HG02798 (cell line): ENCODE data around the gene ALDH3A1.
A peak's percentile ranks its signal among the peaks of the same experiment; 100 is the strongest.
"Not testable (repeated sequence)": the region's sequence is repeated elsewhere in the genome, so short reads cannot be mapped to it uniquely, and the experiment has no call there.

ENCODE experiments used
- ATAC-seq: cut with Tn5 transposase; IDR thresholded peaks from one replicate; pipeline ENCODE4 v1.9.1; 2021; ENCODE audit warnings: mild to moderate bottlenecking; ENCODE audit not compliant: unreplicated experiment, poor library complexity

The ALDH3A1 gene

GRCh38 chr17:19747829-19748806 lies at the start of gene ALDH3A1:
TSS of gene ALDH3A1 (minus strand) at chr17:19748298. CDS start at chr17:19745129, 3,169 bp downstream.
- no peak for ATAC-seq

GRCh38 chr17:19796457-19796856 lies 48.4 kb upstream of the ALDH3A1 start:
- ATAC-seq: no peak

- ATAC-seq: no peak
These were observed 43.9 kb upstream of the ALDH3A1 start for GRCh38 chr17:19791918-19792550.

- ATAC-seq: no peak
These were observed 39.7 kb upstream of the ALDH3A1 start for GRCh38 chr17:19787733-19788357.

GRCh38 chr17:19785854-19786253 lies 37.8 kb upstream of the ALDH3A1 start:
- ATAC-seq: no peak

- ATAC-seq: no peak
These were observed 33.7 kb upstream of the ALDH3A1 start for GRCh38 chr17:19781488-19782458.

- no peak for ATAC-seq
These were observed 32.7 kb upstream of the ALDH3A1 start for GRCh38 chr17:19780846-19781245.

GRCh38 chr17:19773534-19773933 lies 25.4 kb upstream of the ALDH3A1 start:
- no peak for ATAC-seq

- ATAC-seq: no peak
These were observed 24.0 kb upstream of the ALDH3A1 start for GRCh38 chr17:19771971-19772630.

GRCh38 chr17:19770985-19771735 lies 23.1 kb upstream of the ALDH3A1 start:
- ATAC-seq: no peak

GRCh38 chr17:19769946-19770652 lies 22.0 kb upstream of the ALDH3A1 start:
- no peak for ATAC-seq

- ATAC-seq: no peak
These were observed 20.1 kb upstream of the ALDH3A1 start for GRCh38 chr17:19768046-19768782.

GRCh38 chr17:19766421-19767270 lies 18.5 kb upstream of the ALDH3A1 start:
- peak; percentile 74 for ATAC-seq

- ATAC-seq: no peak
These were observed 17.9 kb upstream of the ALDH3A1 start for GRCh38 chr17:19766016-19766415.

- ATAC-seq: not testable (repeated sequence)
These were observed 15.9 kb upstream of the ALDH3A1 start for GRCh38 chr17:19763991-19764390.

GRCh38 chr17:19763416-19763815 lies 15.3 kb upstream of the ALDH3A1 start:
- ATAC-seq: no peak
